ENCODE measurements around the gene ETV1.

GRCh38 chr7:13912715-13913278, 76.7 kb downstream of the ETV1 start:
- TF ChIP-seq, protein P1, sequence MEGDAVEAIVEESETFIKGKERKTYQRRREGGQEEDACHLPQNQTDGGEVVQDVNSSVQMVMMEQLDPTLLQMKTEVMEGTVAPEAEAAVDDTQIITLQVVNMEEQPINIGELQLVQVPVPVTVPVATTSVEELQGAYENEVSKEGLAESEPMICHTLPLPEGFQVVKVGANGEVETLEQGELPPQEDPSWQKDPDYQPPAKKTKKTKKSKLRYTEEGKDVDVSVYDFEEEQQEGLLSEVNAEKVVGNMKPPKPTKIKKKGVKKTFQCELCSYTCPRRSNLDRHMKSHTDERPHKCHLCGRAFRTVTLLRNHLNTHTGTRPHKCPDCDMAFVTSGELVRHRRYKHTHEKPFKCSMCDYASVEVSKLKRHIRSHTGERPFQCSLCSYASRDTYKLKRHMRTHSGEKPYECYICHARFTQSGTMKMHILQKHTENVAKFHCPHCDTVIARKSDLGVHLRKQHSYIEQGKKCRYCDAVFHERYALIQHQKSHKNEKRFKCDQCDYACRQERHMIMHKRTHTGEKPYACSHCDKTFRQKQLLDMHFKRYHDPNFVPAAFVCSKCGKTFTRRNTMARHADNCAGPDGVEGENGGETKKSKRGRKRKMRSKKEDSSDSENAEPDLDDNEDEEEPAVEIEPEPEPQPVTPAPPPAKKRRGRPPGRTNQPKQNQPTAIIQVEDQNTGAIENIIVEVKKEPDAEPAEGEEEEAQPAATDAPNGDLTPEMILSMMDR (IDR thresholded peaks at IDR 0.05) = no peak
- TF ChIP-seq POLR2A (IDR thresholded peaks at IDR 0.05) = no peak

Measured in right lobe of liver (tissue), 4 donors.